ENCODE data around the gene TMEM203.
"Not testable (repeated sequence)": the region's sequence is repeated elsewhere in the genome, so short reads cannot be mapped to it uniquely, and the experiment has no call there.

TMEM203 gene

GRCh38 chr9:137242269-137243203 is 37.1 kb upstream of the TMEM203 start:
- no peak for DNase-seq (ENCODE audit: low spot score)

GRCh38 chr9:137241490-137242268 is 36.2 kb upstream of the TMEM203 start:
- peak; percentile 71 for DNase-seq (ENCODE audit: low spot score)

- peak; percentile 100 for DNase-seq (ENCODE audit: low spot score)
Observed at GRCh38 chr9:137240841-137241489, 35.5 kb upstream of the TMEM203 start, which contains the start of gene TUBB4B. Gene TUBB4B, plus strand, starts transcription at chr9:137241287. Its CDS starts 74 bp downstream, at chr9:137241361.

GRCh38 chr9:137240318-137240840 is 34.9 kb upstream of the TMEM203 start:
- peak; percentile 76 for DNase-seq (ENCODE audit: low spot score)

- DNase-seq (ENCODE audit: low spot score): not testable (repeated sequence)
Observed at GRCh38 chr9:137239541-137240200, 34.2 kb upstream of the TMEM203 start.

GRCh38 chr9:137237759-137238726 is 32.6 kb upstream of the TMEM203 start:
- no peak for DNase-seq (ENCODE audit: low spot score)

- no peak for DNase-seq (ENCODE audit: low spot score)
Observed at GRCh38 chr9:137236936-137237421, 31.5 kb upstream of the TMEM203 start.

- DNase-seq (ENCODE audit: low spot score): peak; percentile 82
Observed at GRCh38 chr9:137236238-137236935, 30.9 kb upstream of the TMEM203 start.

- DNase-seq (ENCODE audit: low spot score): no peak
Observed at GRCh38 chr9:137235424-137236237, 30.2 kb upstream of the TMEM203 start.

- no peak for DNase-seq (ENCODE audit: low spot score)
Observed at GRCh38 chr9:137234758-137235423, 29.4 kb upstream of the TMEM203 start.

GRCh38 chr9:137234055-137234697 is 28.7 kb upstream of the TMEM203 start:
- DNase-seq (ENCODE audit: low spot score): no peak

- no peak for DNase-seq (ENCODE audit: low spot score)
Observed at GRCh38 chr9:137233143-137233980, 27.9 kb upstream of the TMEM203 start.

- no peak for DNase-seq (ENCODE audit: low spot score)
Observed at GRCh38 chr9:137232510-137232909, 27.1 kb upstream of the TMEM203 start.

GRCh38 chr9:137232101-137232500 is 26.7 kb upstream of the TMEM203 start:
- no peak for DNase-seq (ENCODE audit: low spot score)

GRCh38 chr9:137231372-137232039 is 26.1 kb upstream of the TMEM203 start:
- DNase-seq (ENCODE audit: low spot score): no peak
